HepG2 (cell line): ENCODE measurements around the gene FAM53B. TPM values are rescaled to one million over a fixed set of nuclear protein-coding genes. Genes with fewer than 3 reads are reported as not detected.

ENCODE experiments used
- FOXO4 ChIP-seq: sonication (generic); formaldehyde crosslinking; conservative IDR thresholded peaks from 2 replicates; pipeline ENCODE4 v1.8.1; 2023; ENCODE audit warnings: missing genetic modification reagents
- JDP2 ChIP-seq: sonication (generic); formaldehyde crosslinking; IDR thresholded peaks from 2 replicates; pipeline ENCODE4 v1.8.1; 2022; ENCODE audit warnings: missing genetic modification reagents, borderline replicate concordance
- KDM2A ChIP-seq: sonication (generic); formaldehyde crosslinking; IDR thresholded peaks from 2 replicates; pipeline ENCODE4 v1.4.0; 2020; ENCODE audit warnings: low read depth, missing genetic modification reagents, borderline replicate concordance
- MLX ChIP-seq: IDR thresholded peaks from 2 replicates; pipeline ENCODE4 v1.6.1; 2016
- STAT6 ChIP-seq: sonication (generic); formaldehyde crosslinking; IDR thresholded peaks from 2 replicates; pipeline ENCODE4 v1.4.0; 2020; ENCODE audit warnings: missing genetic modification reagents, mild to moderate bottlenecking, borderline replicate concordance
- TEAD3 ChIP-seq: optimal IDR thresholded peaks from 2 replicates; pipeline ENCODE3; 2016; ENCODE audit warnings: borderline replicate concordance
- TFDP1 ChIP-seq: IDR thresholded peaks from 2 replicates; pipeline ENCODE4 v1.6.1; 2016; ENCODE audit warnings: missing compliant biosample characterization, missing genetic modification reagents, borderline replicate concordance
- ZNF234 ChIP-seq: sonication (generic); formaldehyde crosslinking; conservative IDR thresholded peaks from 2 replicates; pipeline ENCODE4 v1.5.1; 2020; ENCODE audit warnings: mild to moderate bottlenecking, missing genetic modification reagents
- ZNF549 ChIP-seq: sonication (generic); formaldehyde crosslinking; IDR thresholded peaks from 2 replicates; pipeline ENCODE4 v1.5.0; 2020; ENCODE audit warnings: missing genetic modification reagents
- ZNF761 ChIP-seq: sonication (generic); formaldehyde crosslinking; conservative IDR thresholded peaks from 2 replicates; pipeline ENCODE4 v1.4.0; 2020; ENCODE audit warnings: mild to moderate bottlenecking, missing genetic modification reagents
- ZNF879 ChIP-seq: sonication (generic); formaldehyde crosslinking; IDR thresholded peaks from 2 replicates; pipeline ENCODE4 v1.8.1; 2023; ENCODE audit warnings: missing genetic modification reagents
- polyA plus RNA-seq, 8 experiments: library from polyadenylated mRNA; depleted of rRNA in 3 of 8; stranded (reverse) in 7 of 8; unstranded in 1 of 8; fragments of >200 nt; fragmentation: Illumina TruSeq in 4 of 8; extraction: Trizol in 4 of 8; gene quantifications; 2 replicates each; pipeline versions ENCODE4 v1.2.1 to v1.2.3, GENCODE V29; 2011 to 2016; ENCODE audit warnings: low read depth in 4 of 8, missing spikeins in 1 of 8, mixed read lengths in 1 of 8; ENCODE audit not compliant: insufficient read depth in 1 of 8
- total RNA-seq, 5 experiments: library from RNA; depleted of rRNA; stranded (reverse); fragments of >200 nt; fragmentation: Illumina TruSeq; extraction: Trizol; gene quantifications; 2 replicates each; pipeline ENCODE4 v1.2.3, GENCODE V29; 2016; ENCODE audit warnings: low read depth in 1 of 5
- TF ChIP-seq, protein P1 (sequence below): sonication (generic); formaldehyde crosslinking; IDR thresholded peaks from 2 replicates; pipeline ENCODE4 v1.4.0; 2020; ENCODE audit warnings: missing genetic modification reagents
- TF ChIP-seq, protein P2 (sequence below): IDR thresholded peaks from 2 replicates; pipeline ENCODE4 v1.6.1; 2016; ENCODE audit warnings: low read depth
- TF ChIP-seq, protein P3 (sequence below): IDR thresholded peaks from 2 replicates; pipeline ENCODE4 v1.6.1; 2018; ENCODE audit warnings: missing genetic modification reagents
- TF ChIP-seq, protein P4 (sequence below): sonication (generic); formaldehyde crosslinking; IDR thresholded peaks from 2 replicates; pipeline ENCODE4 v1.9.0; 2021; ENCODE audit warnings: missing genetic modification reagents, borderline replicate concordance

FAM53B gene
- total and polyA plus RNA-seq, 2 of the 13 experiments (the other 11 are each of a cell fraction or from before 2014, with no cell fraction given): 6.4 to 19.3 TPM

GRCh38 chr10:124724279-124725027 lies 19.7 kb downstream of the FAM53B start (continued):
- no peak for TF ChIP-seq ZNF761 (CRISPR knock-in tag)
- no peak for TF ChIP-seq ZNF879
- TF ChIP-seq, protein P1, sequence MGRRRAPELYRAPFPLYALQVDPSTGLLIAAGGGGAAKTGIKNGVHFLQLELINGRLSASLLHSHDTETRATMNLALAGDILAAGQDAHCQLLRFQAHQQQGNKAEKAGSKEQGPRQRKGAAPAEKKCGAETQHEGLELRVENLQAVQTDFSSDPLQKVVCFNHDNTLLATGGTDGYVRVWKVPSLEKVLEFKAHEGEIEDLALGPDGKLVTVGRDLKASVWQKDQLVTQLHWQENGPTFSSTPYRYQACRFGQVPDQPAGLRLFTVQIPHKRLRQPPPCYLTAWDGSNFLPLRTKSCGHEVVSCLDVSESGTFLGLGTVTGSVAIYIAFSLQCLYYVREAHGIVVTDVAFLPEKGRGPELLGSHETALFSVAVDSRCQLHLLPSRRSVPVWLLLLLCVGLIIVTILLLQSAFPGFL (CRISPR knock-in tag): no peak
- peak; percentile 86 for TF ChIP-seq MLX
- no peak for TF ChIP-seq JDP2 (CRISPR knock-in tag)
- no peak for TF ChIP-seq STAT6
- TF ChIP-seq, protein P2, sequence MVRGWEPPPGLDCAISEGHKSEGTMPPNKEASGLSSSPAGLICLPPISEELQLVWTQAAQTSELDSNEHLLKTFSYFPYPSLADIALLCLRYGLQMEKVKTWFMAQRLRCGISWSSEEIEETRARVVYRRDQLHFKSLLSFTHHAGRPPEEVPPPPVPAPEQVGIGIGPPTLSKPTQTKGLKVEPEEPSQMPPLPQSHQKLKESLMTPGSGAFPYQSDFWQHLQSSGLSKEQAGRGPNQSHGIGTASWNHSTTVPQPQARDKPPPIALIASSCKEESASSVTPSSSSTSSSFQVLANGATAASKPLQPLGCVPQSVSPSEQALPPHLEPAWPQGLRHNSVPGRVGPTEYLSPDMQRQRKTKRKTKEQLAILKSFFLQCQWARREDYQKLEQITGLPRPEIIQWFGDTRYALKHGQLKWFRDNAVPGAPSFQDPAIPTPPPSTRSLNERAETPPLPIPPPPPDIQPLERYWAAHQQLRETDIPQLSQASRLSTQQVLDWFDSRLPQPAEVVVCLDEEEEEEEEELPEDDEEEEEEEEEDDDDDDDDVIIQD (CRISPR knock-in tag): peak; percentile 36; the same call in 1 of the 2 replicates
- TF ChIP-seq, protein P3, sequence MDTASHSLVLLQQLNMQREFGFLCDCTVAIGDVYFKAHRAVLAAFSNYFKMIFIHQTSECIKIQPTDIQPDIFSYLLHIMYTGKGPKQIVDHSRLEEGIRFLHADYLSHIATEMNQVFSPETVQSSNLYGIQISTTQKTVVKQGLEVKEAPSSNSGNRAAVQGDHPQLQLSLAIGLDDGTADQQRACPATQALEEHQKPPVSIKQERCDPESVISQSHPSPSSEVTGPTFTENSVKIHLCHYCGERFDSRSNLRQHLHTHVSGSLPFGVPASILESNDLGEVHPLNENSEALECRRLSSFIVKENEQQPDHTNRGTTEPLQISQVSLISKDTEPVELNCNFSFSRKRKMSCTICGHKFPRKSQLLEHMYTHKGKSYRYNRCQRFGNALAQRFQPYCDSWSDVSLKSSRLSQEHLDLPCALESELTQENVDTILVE (CRISPR knock-in tag): no peak
- peak; percentile 38; the same call in 1 of the 2 replicates for TF ChIP-seq KDM2A (CRISPR knock-in tag)
- TF ChIP-seq, protein P4, sequence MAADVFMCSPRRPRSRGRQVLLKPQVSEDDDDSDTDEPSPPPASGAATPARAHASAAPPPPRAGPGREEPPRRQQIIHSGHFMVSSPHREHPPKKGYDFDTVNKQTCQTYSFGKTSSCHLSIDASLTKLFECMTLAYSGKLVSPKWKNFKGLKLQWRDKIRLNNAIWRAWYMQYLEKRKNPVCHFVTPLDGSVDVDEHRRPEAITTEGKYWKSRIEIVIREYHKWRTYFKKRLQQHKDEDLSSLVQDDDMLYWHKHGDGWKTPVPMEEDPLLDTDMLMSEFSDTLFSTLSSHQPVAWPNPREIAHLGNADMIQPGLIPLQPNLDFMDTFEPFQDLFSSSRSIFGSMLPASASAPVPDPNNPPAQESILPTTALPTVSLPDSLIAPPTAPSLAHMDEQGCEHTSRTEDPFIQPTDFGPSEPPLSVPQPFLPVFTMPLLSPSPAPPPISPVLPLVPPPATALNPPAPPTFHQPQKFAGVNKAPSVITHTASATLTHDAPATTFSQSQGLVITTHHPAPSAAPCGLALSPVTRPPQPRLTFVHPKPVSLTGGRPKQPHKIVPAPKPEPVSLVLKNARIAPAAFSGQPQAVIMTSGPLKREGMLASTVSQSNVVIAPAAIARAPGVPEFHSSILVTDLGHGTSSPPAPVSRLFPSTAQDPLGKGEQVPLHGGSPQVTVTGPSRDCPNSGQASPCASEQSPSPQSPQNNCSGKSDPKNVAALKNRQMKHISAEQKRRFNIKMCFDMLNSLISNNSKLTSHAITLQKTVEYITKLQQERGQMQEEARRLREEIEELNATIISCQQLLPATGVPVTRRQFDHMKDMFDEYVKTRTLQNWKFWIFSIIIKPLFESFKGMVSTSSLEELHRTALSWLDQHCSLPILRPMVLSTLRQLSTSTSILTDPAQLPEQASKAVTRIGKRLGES (CRISPR knock-in tag): peak; percentile 65; the same call in 1 of the 2 replicates
- TF ChIP-seq TEAD3 (CRISPR knock-in tag): peak; percentile 71
- peak; percentile 65; the same call in 1 of the 2 replicates for TF ChIP-seq TFDP1 (CRISPR knock-in tag)
- no peak for TF ChIP-seq FOXO4 (CRISPR knock-in tag)
- no peak for TF ChIP-seq ZNF234 (CRISPR knock-in tag)
- TF ChIP-seq ZNF549 (CRISPR knock-in tag): no peak
